ENCODE measurements around the gene ABCC1. TPM values are rescaled to one million over a fixed set of nuclear protein-coding genes. Genes with fewer than 3 reads are reported as not detected.

ABCC1 gene
- total and polyA plus RNA-seq, 2 of the 8 experiments (the other 6 are each of a cell fraction or from before 2014, with no cell fraction given): 42.6 to 66.8 TPM

DNA sequence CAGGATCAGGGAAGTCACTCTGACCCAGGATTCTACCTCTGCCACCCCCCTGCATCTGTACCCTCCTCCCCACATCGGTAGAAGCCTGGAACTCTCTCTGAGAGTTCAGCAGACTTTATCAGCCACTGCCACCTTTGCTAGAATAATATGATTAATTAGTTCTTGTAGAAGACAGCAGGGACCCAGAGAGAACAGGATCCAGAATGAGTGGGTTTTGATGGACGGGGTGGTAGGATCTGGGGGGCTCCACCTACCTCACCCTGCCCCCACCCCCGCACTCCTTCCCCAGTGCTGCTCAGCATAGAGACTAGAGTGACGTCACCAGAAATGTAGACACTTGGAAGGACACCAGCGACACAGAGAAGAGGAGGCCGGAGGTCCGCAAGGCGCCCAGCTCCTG, 240.4 kb downstream of the ABCC1 start (continued):
- TF ChIP-seq, protein P1, sequence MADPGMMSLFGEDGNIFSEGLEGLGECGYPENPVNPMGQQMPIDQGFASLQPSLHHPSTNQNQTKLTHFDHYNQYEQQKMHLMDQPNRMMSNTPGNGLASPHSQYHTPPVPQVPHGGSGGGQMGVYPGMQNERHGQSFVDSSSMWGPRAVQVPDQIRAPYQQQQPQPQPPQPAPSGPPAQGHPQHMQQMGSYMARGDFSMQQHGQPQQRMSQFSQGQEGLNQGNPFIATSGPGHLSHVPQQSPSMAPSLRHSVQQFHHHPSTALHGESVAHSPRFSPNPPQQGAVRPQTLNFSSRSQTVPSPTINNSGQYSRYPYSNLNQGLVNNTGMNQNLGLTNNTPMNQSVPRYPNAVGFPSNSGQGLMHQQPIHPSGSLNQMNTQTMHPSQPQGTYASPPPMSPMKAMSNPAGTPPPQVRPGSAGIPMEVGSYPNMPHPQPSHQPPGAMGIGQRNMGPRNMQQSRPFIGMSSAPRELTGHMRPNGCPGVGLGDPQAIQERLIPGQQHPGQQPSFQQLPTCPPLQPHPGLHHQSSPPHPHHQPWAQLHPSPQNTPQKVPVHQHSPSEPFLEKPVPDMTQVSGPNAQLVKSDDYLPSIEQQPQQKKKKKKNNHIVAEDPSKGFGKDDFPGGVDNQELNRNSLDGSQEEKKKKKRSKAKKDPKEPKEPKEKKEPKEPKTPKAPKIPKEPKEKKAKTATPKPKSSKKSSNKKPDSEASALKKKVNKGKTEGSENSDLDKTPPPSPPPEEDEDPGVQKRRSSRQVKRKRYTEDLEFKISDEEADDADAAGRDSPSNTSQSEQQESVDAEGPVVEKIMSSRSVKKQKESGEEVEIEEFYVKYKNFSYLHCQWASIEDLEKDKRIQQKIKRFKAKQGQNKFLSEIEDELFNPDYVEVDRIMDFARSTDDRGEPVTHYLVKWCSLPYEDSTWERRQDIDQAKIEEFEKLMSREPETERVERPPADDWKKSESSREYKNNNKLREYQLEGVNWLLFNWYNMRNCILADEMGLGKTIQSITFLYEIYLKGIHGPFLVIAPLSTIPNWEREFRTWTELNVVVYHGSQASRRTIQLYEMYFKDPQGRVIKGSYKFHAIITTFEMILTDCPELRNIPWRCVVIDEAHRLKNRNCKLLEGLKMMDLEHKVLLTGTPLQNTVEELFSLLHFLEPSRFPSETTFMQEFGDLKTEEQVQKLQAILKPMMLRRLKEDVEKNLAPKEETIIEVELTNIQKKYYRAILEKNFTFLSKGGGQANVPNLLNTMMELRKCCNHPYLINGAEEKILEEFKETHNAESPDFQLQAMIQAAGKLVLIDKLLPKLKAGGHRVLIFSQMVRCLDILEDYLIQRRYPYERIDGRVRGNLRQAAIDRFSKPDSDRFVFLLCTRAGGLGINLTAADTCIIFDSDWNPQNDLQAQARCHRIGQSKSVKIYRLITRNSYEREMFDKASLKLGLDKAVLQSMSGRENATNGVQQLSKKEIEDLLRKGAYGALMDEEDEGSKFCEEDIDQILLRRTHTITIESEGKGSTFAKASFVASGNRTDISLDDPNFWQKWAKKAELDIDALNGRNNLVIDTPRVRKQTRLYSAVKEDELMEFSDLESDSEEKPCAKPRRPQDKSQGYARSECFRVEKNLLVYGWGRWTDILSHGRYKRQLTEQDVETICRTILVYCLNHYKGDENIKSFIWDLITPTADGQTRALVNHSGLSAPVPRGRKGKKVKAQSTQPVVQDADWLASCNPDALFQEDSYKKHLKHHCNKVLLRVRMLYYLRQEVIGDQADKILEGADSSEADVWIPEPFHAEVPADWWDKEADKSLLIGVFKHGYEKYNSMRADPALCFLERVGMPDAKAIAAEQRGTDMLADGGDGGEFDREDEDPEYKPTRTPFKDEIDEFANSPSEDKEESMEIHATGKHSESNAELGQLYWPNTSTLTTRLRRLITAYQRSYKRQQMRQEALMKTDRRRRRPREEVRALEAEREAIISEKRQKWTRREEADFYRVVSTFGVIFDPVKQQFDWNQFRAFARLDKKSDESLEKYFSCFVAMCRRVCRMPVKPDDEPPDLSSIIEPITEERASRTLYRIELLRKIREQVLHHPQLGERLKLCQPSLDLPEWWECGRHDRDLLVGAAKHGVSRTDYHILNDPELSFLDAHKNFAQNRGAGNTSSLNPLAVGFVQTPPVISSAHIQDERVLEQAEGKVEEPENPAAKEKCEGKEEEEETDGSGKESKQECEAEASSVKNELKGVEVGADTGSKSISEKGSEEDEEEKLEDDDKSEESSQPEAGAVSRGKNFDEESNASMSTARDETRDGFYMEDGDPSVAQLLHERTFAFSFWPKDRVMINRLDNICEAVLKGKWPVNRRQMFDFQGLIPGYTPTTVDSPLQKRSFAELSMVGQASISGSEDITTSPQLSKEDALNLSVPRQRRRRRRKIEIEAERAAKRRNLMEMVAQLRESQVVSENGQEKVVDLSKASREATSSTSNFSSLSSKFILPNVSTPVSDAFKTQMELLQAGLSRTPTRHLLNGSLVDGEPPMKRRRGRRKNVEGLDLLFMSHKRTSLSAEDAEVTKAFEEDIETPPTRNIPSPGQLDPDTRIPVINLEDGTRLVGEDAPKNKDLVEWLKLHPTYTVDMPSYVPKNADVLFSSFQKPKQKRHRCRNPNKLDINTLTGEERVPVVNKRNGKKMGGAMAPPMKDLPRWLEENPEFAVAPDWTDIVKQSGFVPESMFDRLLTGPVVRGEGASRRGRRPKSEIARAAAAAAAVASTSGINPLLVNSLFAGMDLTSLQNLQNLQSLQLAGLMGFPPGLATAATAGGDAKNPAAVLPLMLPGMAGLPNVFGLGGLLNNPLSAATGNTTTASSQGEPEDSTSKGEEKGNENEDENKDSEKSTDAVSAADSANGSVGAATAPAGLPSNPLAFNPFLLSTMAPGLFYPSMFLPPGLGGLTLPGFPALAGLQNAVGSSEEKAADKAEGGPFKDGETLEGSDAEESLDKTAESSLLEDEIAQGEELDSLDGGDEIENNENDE (IDR thresholded peaks at IDR 0.05; ENCODE audit: insufficient replicate concordance, low read length): no peak
- TF ChIP-seq PHF8 (conservative IDR thresholded peaks at IDR 0.05; ENCODE audit: low read depth, low read length) (no peak), YY1 (IDR thresholded peaks at IDR 0.05; ENCODE audit: low read depth, low read length) (no peak), SUZ12 (IDR thresholded peaks at IDR 0.05; ENCODE audit: low read length) (no peak), BCL11A (IDR thresholded peaks at IDR 0.05; ENCODE audit: low read depth in 2 of 2, low read length in 2 of 2) (no peak), SP2 (IDR thresholded peaks at IDR 0.05; ENCODE audit: low read length) (no peak), BRCA1 (IDR thresholded peaks at IDR 0.05; ENCODE audit: low read depth, low read length) (no peak), CREB1 (IDR thresholded peaks at IDR 0.05) (no peak), ASH2L (IDR thresholded peaks at IDR 0.05; ENCODE audit: low read length) (no peak), TAF7 (optimal IDR thresholded peaks at IDR 0.05; ENCODE audit: borderline replicate concordance, low read depth, low read length) (no peak), POLR2AphosphoS5 (IDR thresholded peaks at IDR 0.05; ENCODE audit: low read depth, low read length) (no peak), EGR1 (IDR thresholded peaks at IDR 0.05; ENCODE audit: borderline replicate concordance, low read depth, low read length) (no peak), HDAC6 (IDR thresholded peaks at IDR 0.05; ENCODE audit: low read depth, low read length) (no peak)
